HG03378 (cell line): Measurements from ENCODE around the gene ZBTB40.

Source experiments
- ATAC-seq: cut with Tn5 transposase; IDR thresholded peaks from one replicate; pipeline ENCODE4 v1.9.1; 2021; ENCODE audit warnings: mild to moderate bottlenecking, moderate library complexity; ENCODE audit not compliant: unreplicated experiment

The ZBTB40 gene

GRCh38 chr1:22470227-22470626 lies 18.6 kb downstream of the ZBTB40 start:
- ATAC-seq, result no peak

DNA sequence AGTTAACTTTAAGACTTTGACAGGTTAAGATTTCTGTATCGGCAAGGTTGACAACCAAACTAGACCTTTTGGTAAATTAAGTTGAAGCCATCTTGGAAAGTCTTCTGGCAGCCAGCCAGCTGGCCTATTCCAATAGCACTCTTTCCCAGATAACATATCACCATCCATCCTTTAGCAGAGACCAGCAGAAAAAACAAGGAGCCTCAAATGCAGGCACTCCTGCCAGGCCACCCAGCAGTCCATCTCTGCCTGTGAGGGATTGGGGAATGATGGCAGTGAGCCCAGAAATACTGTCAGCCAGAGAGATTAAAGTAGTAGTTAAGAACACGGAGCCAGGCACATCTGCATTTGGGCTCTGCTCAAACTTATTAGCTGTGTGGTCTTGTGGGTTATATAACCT lies 19.4 kb downstream of the ZBTB40 start:
- ATAC-seq, result no peak

- ATAC-seq, result no peak
Observed at GRCh38 chr1:22471610-22472009, 20.0 kb downstream of the ZBTB40 start.

DNA sequence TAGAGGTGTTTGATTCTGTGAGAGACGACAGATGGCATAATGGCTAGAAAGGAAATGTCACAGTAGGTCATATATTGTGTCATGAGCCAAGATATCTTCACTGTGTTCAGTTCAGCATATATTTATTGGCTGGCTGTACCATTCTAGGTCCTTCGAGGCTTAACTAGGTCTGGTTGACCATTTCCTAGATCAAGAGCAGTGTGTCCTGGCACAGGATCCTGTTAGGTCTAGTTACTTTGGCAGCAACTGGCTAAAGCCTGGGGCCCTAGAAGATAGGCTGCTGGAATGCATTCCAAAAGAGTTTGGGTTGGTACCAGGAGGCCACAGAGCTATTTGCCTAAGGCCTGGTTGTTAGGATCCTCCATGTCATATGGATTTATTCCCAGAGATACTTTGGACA lies 20.9 kb downstream of the ZBTB40 start:
- ATAC-seq, result no peak

GRCh38 chr1:22473952-22474351 lies 22.3 kb downstream of the ZBTB40 start:
- ATAC-seq, result no peak

DNA sequence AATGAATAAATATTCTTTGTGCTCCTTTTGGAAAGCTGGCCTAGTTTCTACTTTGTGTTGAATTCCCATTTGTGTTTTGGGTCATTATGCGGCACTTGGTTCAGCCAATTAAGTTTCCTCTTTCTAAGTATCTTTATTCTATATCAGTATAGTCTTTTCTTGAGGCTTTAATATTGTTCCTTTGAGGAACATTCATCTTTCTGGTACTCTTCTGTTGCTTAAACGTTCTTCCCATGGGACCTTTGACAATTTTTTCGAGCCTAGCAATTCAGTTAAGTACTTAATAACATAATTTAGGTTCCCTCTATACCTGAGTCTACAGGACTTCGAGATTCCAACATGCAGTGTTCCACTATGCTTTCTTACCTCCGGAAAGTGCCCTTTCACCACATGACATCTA lies 24.9 kb downstream of the ZBTB40 start:
- ATAC-seq, result no peak

DNA sequence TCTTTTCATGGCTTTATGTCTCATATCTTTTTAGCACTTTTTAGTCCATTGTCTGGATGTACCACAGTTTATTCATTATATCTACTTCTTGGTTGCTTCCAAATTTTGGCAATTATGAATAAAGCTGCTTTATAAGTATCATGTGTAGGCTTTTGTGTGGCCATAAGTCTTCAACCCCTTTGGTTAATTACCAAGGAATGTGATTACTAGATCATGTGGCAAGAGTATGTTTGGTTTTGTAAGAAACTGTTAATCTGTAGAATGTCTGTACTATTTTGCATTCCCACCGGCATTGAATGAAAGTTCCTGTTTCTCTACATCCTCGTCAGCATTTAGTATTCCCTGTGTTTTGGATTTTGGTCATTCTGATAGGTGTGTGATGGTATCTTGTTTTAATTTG lies 31.5 kb downstream of the ZBTB40 start:
- no peak for ATAC-seq

DNA sequence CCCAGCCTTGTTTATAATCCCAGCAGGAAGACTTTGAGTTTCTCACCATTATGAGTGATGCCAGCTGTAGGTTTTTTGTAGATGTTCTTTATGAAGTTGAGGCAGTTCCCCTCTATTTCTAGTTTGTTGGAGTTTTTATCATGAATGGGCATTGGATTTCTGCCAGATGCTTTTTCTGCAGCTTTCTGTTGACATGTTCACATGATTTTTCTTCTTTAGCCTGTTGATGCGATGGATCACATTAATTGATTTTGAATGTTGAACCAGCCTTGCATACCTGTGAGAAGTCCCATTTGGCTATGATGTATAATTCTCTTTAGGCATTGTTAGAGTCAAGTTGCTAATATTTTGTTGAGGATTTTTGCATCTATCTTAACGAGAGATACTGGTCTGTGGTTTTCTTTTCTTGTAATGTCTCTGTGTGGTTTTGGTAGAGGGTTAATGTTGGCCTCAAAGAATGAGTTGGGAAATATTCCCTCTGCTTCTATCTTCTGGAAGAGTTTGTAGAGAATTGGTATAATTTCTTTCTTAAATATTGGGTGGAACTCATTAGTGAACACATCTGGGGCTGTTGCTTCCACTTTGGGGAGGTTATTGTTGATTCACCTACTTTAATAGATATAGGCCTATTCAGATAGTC lies 33.2 kb downstream of the ZBTB40 start:
- no peak for ATAC-seq

DNA sequence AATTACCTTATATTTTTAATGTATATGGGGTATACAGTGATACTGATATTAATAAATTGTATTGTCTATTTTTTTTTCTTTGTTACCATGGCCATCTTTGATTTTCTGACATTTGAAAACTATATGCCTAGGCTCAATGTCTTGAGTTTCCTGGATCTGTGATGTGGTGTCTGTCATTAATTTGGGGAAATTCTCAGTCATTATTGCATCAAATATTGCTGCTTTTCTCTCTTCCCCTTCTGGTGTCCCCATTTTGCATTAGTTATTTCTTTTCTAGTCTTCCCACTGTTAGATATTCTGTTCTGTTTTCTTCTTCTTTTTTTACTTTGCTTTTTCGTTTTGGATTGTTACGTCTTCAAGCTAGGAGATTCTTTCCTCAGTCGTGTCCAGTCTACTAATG lies 33.8 kb downstream of the ZBTB40 start:
- ATAC-seq, result no peak

- ATAC-seq, result no peak
Observed at GRCh38 chr1:22487781-22488180, 36.1 kb downstream of the ZBTB40 start.

DNA sequence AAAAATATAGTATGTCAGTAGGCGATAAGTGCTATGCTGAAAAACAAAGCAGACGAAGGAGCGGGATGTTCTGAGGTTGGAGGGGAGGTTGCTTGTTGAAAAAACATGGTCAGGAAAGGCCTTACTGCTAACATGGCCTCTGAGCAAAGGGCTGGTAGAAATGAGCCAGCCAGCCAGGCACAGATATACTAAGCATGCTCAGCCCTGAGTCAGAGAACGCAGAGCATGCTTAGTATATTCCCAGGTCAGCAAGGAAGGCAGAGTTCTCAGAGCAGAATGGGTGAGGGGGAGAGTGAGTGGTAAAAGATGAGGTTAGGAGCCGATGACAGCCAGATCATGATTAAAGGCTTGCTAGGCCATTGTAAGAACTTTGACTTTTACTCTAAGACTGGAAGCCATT lies 36.7 kb downstream of the ZBTB40 start:
- no peak for ATAC-seq

DNA sequence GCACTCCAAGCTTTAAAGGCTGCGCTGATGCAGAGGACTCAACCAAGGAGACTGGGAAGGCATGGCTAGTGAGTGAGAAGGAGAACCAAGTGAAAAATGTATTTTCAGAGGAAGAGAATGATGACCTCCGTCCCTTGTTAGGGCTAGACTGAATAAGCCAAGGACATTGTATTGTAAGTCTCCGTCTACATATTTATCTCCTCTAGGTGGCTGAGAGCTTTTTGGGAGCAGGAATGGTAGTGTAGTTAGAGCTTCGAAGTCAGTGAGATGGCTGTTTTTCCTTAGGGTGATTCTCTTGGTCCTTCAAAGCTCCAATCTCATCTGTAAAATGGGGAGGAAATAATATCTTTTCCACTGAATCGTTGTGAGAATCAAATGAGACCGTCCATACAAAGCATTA lies 37.6 kb downstream of the ZBTB40 start:
- no peak for ATAC-seq

DNA sequence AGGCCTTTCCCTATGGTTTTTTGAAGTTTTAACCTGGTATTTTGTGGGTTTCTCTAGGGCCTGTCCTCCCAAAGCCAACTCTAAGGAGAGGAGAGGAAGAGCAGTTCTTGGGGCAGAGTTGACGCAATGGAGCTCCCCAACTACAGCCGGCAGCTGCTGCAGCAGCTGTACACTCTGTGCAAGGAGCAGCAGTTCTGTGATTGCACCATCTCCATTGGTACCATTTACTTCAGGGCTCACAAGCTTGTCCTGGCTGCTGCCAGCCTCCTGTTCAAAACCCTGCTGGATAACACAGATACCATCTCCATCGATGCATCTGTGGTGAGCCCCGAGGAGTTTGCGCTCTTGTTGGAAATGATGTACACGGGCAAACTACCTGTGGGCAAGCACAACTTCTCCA lies 38.2 kb downstream of the ZBTB40 start:
- ATAC-seq, result no peak

DNA sequence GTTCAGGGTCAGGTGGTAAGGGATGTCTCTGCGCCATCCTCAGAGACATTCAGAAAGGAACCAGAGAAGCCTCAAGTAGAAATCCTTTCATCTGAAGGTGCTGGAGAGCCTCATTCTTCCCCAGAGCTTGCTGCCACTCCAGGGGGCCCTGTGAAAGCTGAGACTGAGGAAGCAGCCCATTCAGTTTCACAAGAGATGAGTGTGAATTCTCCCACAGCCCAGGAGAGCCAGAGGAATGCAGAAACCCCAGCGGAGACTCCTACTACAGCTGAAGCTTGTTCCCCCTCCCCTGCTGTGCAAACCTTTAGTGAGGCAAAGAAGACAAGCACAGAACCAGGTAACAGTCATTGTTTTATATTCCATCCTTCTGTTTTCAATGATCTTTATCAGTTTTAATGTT lies 38.7 kb downstream of the ZBTB40 start:
- ATAC-seq, result no peak

DNA sequence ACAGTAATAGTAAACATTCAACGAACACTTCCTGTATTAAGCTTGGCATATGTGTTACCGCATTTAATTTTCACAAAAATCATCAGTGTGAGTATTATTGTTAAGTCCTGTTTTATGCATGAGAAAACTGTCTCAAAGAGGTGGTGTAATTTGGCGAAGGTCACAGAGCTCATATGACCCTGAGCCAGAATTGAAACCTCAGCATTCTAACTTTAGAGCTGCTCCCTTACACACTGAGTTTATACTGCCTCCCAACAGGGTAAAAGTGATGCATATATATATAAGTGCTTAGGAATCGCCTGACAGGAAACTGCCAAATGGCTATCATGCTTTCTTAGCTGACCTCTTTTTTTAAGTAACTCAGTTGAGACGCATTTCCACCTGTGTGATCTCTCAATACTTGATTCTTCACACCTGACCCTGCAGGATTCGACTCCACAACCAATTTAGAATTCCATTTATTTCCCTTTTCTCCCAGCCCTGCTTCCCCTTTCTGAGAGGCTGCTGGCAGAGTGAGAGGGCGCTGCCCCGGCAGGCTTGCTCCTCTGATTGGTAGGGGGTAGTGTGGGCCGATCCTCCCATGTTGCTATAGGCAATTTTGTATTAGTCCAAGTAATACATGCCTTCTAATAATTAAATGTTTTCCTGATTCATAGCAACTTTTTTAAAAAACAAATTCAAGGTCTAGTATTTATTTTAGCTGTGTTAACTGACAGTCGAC lies 40.5 kb downstream of the ZBTB40 start:
- ATAC-seq, result no peak

DNA sequence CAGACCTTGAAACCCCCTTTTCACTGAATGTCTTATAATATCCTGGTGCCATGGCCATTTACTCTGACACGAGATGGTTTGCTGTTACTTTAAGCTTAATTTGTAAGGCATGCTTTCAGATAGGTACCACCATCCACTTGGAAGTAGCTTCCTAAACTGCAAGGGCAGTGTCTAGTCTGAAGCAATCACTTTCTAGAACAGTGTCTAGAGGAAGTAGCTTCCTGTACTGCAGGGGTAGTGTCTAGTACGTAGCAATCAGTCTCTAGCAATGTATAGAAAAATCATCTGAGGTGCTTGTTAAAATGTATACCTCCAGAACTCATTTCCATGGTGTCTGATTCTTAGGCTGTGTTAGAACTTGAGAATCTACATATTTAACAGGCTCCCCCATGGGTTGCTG lies 42.5 kb downstream of the ZBTB40 start:
- ATAC-seq, result no peak

DNA sequence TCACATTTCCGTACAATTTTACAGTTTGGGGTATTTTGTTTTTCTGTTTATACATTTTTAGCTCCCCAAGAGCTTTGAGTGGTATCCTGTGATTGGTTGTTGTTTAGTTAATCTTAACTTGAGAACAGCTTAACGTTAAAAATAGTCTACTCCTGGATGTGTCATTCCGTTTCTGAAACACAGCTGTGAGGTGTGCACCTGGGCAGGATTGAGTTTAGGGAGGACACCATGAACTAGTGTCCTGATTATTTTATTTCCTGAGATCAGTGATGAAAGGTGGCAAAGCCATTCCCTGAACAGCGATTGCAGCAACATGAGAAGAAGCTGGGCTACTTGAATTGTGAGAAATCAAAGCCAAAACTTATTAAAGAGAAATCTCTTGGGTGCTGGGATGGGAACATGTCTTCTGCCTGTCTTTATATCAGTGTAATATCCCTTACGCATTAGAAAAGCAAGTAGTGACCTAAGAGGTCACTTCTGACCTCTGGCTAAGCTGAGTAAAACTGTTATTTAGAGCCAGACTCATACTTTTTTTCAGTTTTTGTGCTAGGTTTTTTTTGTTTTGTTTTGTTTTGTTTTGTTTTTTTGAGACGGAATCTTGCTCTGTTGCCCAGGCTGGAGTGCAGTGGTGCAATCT lies 43.4 kb downstream of the ZBTB40 start:
- ATAC-seq, result no peak

DNA sequence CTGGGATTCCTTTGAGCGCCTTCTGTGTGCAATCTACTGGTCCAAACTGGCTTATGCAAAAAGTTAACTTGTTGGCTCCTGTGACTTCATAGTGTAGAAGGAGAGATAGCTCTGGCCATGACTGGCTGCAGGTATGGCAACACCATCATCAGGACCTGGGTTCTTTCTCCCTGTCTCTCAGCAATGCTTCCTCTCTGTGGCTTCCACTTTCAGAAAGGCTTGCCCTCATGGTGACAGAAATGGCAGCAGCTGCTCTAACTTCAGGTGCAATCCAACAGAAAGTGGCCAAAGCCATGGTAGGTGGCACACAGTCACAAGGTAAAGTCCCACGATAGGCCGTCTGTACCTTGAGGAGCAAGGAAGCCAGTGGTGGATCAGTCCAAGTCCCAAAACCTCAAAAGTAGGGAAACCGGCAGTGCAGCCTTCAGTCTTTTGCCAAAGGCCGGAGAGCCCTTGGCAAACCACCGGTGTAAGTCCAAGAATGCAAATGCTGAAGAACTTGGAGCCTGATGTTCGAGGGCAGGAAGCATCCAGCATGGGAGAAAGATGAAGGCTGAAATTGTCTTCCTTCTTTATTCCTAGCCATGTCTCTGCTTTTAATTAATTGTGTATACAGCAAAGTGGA lies 45.0 kb downstream of the ZBTB40 start:
- no peak for ATAC-seq

DNA sequence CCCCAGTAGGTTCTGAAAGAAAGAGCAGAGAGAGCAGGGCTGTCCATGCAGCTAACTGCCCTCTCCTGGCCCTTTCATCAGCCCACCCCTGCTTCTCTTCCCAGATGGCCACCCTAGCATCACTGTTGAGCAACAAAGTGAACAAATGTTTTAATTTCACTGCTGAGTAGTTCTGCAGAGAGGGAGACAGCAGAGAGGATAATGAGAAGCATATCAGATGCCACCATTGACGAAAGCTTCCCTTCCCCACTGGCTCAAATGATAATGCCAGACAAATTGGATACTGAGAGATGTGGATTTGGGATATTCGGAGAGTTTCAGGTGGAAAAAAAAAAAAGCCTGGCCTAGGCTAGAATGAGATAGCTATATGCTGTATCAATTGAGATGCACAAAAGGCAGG lies 46.8 kb downstream of the ZBTB40 start:
- ATAC-seq, result no peak

- ATAC-seq, result no peak
Observed at GRCh38 chr1:22500058-22500457, 48.4 kb downstream of the ZBTB40 start.

- ATAC-seq, result no peak
Observed at GRCh38 chr1:22500471-22500870, 48.8 kb downstream of the ZBTB40 start.

- ATAC-seq, result no peak
Observed at GRCh38 chr1:22502202-22502601, 50.6 kb downstream of the ZBTB40 start.
